NCI-H1417 (cell line): ENCODE data around the gene MEDAG.

Experiments
- DNase-seq, 3 experiments: peaks; one replicate each; lab custom pipeline; 2025; lab: John Stamatoyannopoulos, UW

MEDAG gene

DNA sequence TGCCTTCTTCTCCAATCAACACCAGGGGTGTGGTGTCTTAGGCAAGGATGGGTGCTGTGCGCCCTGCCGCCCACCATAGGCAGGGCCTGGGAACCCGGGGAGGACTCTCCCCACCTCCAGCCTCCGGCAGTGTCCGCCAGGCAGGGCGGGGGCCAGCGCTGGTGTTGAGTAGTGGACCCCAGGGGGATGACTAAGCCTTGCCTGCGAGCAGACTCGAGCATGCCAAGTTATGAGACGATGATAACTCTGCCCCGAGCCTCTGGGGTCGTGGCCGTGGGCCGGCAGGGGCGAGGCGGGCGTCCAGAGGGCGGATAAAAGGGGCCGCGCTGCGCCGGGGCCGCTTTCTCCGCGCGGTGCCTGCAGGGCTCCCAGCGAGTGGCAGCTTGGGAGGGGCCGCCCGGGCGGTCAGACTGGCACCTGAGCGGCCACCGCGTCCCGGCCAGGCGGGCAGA, at the start of gene MEDAG:
MEDAG (plus strand) TSS at position 340 of the 452 bp plus-strand sequence. CDS start 245 bp downstream, outside the sequence.
- DNase-seq: no peak

DNA sequence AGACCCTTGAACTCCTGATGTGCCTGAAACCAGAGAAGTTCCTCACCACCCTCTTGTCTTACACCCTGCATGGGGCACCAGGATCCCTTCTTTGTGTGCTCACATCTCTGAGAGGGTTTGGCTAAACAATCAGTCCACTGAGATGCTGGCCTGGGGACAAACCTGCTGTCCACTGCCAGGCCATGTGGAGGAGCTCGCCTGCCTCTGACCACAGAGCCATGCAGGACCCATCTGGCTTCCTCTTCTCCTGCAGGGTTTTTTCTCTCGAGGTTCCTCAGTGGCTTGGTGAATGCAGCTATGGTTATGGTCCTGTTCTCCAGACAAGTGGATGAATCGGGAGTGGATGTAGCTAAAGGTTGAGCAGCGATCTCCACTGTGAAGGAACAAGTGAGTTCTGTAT, 49.1 kb upstream of the MEDAG start:
- no peak for DNase-seq

- no peak for DNase-seq
These were observed 48.4 kb upstream of the MEDAG start for GRCh38 chr13:30857636-30858035.

GRCh38 chr13:30859326-30859725, 46.7 kb upstream of the MEDAG start:
- no peak for DNase-seq

GRCh38 chr13:30861163-30861562, 44.9 kb upstream of the MEDAG start:
- no peak for DNase-seq

- DNase-seq: no peak
These were observed 44.1 kb upstream of the MEDAG start for GRCh38 chr13:30861836-30862467.

- DNase-seq: peak in 1 of 3 experiments; percentile 5
These were observed 43.4 kb upstream of the MEDAG start for GRCh38 chr13:30862707-30863106.

DNA sequence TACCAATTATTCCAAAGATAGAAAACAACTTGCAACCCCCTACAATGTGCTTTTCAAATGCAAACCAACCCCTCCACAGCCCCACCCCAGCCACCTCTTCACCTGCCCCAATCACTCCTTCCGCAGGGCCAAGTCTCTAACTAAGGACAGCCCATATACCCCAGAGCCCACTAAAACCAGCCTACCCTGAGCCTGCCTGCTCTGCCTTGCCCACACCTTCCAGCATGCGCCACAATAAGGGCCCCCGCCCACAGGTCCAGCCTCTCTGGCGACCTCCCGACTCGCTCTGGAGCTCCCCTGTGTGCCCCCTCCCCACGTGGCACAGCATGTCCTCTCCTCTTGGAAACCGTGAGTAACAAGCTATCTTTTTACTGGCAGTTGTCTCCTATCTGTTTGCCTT, 42.8 kb upstream of the MEDAG start:
- no peak for DNase-seq

DNA sequence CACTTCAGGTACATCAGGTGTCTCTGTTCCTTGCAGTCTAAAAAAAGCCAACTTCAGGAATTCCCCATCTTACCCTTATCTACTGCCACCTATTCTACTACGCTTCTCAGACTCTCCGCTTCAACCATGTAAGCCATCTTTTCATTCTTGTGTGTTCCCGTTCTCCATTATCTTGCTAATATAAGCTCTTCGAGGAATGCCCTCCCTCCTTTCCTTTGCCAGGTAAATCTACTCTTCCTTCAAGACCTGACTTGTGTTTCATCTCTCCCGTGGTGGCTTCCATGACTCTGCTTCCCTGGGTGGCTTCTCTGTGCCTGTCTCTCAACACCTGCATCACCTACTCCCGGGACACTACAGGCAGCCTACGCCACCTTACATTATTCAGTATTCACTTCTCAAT, 42.3 kb upstream of the MEDAG start:
- no peak for DNase-seq

- peak in 1 of 3 experiments; percentile 70 for DNase-seq
These were observed 41.5 kb upstream of the MEDAG start for GRCh38 chr13:30864433-30865122.

DNA sequence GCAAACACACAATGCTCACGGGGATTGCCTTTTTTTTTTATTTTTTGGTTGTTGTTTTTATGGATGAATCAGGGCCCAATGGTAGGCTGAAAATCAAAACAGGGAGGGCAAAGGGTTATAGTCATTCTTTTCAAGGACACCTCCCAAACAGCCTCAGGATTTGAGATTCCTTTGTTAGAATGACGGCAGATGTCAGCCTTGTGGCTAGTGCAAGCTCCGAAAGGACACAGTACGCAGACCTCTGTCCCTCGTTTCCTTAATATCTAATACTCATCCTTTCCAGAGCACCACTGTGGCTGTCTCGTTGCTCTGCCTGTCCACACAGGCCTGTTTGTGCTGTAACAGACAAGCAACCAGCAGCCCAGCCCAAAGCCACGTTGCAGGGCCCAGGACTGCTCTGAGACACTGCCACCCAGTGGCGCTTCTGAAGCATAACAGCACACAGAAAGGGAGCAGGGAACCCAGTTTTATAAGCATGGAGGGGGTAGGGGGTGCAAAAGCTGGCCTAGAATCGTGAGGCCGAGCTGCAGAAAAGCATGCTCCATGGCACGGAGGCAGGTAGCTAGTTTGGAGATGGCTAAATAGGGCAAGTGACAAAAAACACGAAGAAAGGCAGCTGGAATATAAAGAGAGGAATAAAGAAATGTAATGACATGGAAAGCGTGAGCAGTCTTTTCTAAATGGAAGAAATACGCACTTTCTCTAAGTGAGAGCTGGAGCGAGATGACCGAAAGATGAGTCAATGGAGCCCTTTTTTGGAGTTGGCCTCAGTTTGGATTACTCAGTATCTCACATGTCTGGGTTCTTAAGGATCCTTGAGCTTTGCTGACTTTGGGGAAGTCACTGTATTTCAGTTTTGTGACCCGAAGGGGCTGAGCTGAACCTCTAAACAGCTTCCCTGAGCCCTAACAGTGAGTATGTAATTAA, 40.7 kb upstream of the MEDAG start:
- peak; percentile 53 to 83 (median 72) for DNase-seq

GRCh38 chr13:30866677-30867076, 39.4 kb upstream of the MEDAG start:
- DNase-seq: peak; percentile 49 to 87 (median 59)

GRCh38 chr13:30867089-30867669, 38.9 kb upstream of the MEDAG start:
- DNase-seq: no peak

DNA sequence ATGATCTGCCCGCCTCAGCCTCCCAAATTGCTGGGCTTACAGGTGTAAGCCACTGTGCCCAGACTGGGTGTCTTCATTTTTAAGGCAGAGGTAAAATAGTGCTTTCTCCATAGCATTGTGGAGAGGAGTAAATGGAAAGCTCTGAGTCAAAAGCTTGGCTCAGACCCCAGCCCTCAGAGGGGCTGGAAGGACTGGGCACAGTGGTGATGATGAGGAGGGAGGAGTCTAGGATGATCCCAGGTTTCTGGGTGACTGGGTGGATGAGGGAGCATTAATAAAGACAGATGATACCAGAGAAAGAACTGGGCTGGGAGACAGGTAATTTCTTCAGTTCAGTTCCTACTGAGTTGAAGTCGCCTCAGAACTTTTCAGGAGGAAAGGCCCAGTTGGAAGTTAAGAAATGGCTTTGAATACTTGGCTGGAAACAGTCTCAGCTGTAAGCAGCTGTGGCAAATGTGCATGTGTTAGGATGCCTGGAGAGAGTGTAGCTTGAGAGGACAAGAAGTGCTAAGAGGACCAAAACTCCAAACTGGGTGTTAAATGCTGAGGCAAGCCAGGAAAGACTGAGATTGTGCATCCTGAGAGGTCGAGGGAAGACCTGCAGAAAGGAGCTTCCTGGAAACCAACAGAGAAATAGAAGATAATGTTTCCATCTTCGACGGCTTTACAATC, 37.1 kb upstream of the MEDAG start:
- no peak for DNase-seq

- DNase-seq: no peak
These were observed 36.6 kb upstream of the MEDAG start for GRCh38 chr13:30869491-30869890.

DNA sequence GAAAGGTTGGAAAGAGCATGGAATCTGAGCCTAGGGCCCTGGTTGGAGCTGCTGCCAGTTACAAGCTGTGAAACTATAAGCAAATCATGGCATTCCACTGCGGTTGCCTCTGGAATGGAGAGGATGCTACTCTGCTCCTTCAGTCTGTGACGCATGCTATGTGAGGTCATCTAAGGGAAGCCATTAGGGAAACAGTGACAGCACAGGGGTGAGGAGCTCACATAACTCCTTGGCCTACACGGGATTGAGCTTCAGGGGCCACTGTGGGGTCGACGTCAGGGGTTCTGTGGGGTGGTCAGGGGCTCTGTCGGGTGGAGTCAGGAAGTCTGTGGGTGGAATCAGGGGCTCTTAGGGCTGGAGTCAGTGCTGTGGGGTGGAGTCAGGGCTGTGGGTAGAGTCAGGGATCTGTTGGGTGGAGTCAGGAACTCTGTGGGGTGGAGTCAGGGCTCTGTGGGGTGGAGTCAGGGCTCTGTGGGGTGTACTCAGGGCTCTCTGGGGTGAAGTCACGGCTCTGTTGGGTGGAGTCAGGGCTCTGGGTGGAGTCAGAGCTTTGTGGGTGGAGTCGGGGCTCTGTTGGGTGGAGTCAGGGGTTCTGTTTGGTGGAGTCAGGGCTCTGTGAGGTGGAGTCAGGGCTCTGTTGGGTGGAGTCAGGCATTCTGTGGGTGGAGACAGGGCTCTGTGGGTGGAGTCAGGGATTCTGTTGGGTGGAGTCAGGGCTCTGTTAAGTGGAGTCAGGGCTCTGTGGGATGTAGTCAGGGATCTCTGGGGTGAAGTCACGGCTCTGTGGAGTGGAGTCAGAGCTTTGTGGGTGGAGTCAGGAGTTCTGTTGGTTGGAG, 35.8 kb upstream of the MEDAG start:
- DNase-seq: no peak

GRCh38 chr13:30870916-30871587, 35.0 kb upstream of the MEDAG start:
- no peak for DNase-seq

DNA sequence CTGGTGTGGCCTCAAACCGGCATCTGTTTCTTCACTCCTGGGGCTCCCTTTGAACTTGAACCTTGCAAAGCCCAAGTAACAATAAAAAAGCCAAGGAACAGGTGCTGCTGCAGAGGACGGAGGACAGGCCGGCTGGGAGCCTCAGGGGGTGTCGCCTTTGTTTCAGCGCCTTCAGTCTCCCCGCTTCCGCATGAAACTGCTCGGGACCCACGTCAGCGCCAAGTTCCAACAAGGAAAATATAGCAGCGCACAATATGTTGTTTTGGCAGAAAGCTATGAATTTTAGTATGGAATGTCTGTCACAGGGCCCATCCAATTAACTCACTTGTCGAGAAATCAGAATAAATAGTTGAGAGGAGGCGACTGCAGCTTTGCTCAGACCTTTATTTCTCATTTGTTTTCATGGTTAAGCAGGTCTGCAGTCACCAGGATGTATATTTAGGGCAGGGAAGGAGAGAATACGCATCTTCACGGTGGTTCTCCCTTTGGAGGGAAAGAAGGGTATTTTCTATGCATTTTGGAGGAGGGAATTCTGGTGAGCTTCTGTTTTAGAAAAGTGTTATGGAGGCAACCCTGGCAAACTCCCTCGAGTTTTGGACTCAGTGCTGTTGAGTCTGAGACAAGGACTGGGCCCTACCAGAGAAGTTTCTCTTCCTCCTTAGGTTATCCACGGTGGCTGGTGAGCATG, 34.3 kb upstream of the MEDAG start:
- no peak for DNase-seq

GRCh38 chr13:30872276-30872594, 33.8 kb upstream of the MEDAG start:
- no peak for DNase-seq
